A673 (cell line): Measurements from ENCODE around the gene IMPACT.

Experiments
- CTCF ChIP-seq: fragments of 300-800, 200-600 bp; sonication (generic); conservative IDR thresholded peaks from 2 replicates; pipeline ENCODE4 v1.5.1; 2017; ENCODE audit warnings: low read depth, mild to moderate bottlenecking, antibody characterized with exemption, low read length, moderate library complexity, mixed read lengths
- EZH2 ChIP-seq: fragments of 200-600 bp; sonication (generic); IDR thresholded peaks from 2 replicates; pipeline ENCODE4 v1.6.1; 2017; ENCODE audit warnings: borderline replicate concordance, low read depth, mild to moderate bottlenecking, mixed read lengths, antibody characterized with exemption, low read length; ENCODE audit not compliant: poor library complexity, severe bottlenecking

GRCh38 chr18:24408496-24408895 lies 18.0 kb upstream of the IMPACT start:
- no peak for TF ChIP-seq CTCF
- no peak for TF ChIP-seq EZH2
